Activated CD8-positive, alpha-beta memory T cell treated with anti-CD3 and anti-CD28 coated beads for 36 hours (primary cell): ENCODE measurements around the gene CLSTN1. TPM values are rescaled to one million over a fixed set of nuclear protein-coding genes. Genes with fewer than 3 reads are reported as not detected.
"Not testable (repeated sequence)": the region's sequence is repeated elsewhere in the genome, so short reads cannot be mapped to it uniquely, and the experiment has no call there.

Experiments used
- CTCF ChIA-PET: fragments of 350-600 bp; sonication (Branson Sonifier 250); formaldehyde crosslinking; loops from one replicate; lab custom pipeline; 2021; ENCODE audit warnings: antibody characterized with exemption; lab: Charles Lee
- POLR2A ChIA-PET: fragments of 350-600 bp; sonication (Branson Sonifier 250); formaldehyde crosslinking; loops from one replicate; lab custom pipeline; 2021; ENCODE audit warnings: antibody characterized with exemption; lab: Charles Lee
- total RNA-seq, 2 experiments: library from RNA; stranded (reverse); gene quantifications; one replicate each; pipeline ENCODE4 v1.2.3, GENCODE V29; 2021

Gene CLSTN1
- total RNA-seq, 2 experiments from 2014 or later, result 38.8 to 40.8 TPM

DNA sequence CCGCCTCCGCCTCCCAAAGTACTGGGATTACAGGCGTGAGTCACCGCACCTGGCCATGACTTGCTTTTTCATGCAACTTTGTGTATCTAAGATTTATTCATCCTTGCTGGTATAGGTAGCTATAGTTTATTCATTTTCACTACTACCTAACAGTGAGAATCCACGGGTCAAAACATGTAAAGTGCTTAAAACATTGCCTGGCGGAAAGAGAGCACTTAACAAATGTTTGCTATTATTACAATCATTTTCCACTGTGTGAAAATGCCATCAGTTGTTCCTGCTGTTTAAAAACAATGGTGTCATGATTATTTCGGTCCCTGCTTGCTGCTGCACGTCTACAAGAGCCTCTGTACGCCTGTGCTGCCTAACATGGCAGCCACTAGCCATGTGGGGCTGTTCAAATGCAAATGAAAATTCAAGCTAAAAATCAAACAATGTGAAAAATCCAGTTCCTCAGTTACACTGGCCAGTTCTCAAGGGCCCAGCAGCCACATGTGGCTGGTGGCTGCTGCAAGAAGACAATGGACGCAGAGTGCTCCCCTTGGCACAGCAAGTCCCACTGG, 65.1 kb downstream of the CLSTN1 start:
- ChIA-PET CTCF (no interaction called here), POLR2A (no interaction called here)

GRCh38 chr1:9755441-9755995, 68.2 kb downstream of the CLSTN1 start:
- ChIA-PET POLR2A (no interaction called here), CTCF (interaction anchor here (1.0 kb wide), 1 partner anchor 129 kb away, joined by 3 read pairs; no protein-coding TSS in a partner anchor)

DNA sequence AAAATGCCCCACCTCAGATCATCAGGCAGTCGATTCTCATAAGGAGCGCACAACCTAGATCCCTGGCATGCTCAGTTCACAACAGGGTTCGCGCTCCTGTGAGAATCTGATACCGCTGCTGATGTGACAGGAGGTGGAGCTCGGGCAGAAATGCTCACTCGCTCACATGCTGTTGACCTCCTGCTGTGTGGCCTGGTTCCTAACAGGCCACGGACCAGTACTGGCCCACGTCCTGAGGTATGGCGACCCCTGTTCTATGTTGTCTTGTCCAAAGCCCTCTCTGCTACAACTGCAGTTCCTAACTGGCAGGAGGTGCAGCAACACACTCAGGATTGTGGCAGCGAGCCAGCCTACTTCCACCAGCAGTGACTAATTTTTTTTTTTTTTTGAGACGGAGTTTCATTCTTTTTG, 70.6 kb downstream of the CLSTN1 start:
- CTCF ChIA-PET, result no interaction called here
- POLR2A ChIA-PET, result no interaction called here

DNA sequence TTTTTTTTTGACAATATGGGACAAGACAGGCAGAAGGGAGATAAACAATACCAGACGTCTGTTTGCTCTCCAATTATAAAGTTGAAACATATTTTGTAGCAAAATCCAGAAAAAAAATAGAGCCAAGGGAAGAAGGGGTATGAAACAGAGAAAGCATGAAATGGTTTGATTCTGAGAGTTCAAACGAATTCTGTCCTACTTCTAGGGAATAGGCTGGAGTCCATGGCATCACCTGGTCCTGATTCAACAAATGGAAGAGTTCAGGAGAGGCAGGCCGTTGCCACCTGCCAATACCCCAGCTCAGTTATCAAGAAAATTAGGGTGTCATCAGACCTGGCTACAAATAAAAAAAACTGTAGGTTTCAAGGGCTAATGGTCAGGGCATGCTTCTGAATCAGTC, 71.8 kb downstream of the CLSTN1 start:
- ChIA-PET POLR2A (interaction anchor here (0.6 kb wide), 1 partner anchor 11 kb away, joined by 3 read pairs; no protein-coding TSS in a partner anchor), CTCF (interaction anchor here (0.6 kb wide), 1 partner anchor 1382 kb away, joined by 3 read pairs; no protein-coding TSS in a partner anchor)

GRCh38 chr1:9749361-9749760, 74.4 kb downstream of the CLSTN1 start:
- CTCF ChIA-PET, result no interaction called here

GRCh38 chr1:9748391-9748790, 75.4 kb downstream of the CLSTN1 start:
- POLR2A ChIA-PET, CTCF ChIA-PET: not testable (repeated sequence)

More at GRCh38 chr1:9749361-9749760, 74.4 kb downstream of the CLSTN1 start:
- POLR2A ChIA-PET, result no interaction called here

GRCh38 chr1:9746651-9747050, 77.1 kb downstream of the CLSTN1 start:
- ChIA-PET POLR2A (no interaction called here), CTCF (interaction anchor here (1.3 kb wide), 1 partner anchor 128 kb away, joined by 3 read pairs; no protein-coding TSS in a partner anchor)

- CTCF ChIA-PET, result interaction anchor here (1.3 kb wide), 1 partner anchor 128 kb away, joined by 3 read pairs; no protein-coding TSS in a partner anchor
- POLR2A ChIA-PET, result no interaction called here
Measured at GRCh38 chr1:9746211-9746610, 77.6 kb downstream of the CLSTN1 start.

DNA sequence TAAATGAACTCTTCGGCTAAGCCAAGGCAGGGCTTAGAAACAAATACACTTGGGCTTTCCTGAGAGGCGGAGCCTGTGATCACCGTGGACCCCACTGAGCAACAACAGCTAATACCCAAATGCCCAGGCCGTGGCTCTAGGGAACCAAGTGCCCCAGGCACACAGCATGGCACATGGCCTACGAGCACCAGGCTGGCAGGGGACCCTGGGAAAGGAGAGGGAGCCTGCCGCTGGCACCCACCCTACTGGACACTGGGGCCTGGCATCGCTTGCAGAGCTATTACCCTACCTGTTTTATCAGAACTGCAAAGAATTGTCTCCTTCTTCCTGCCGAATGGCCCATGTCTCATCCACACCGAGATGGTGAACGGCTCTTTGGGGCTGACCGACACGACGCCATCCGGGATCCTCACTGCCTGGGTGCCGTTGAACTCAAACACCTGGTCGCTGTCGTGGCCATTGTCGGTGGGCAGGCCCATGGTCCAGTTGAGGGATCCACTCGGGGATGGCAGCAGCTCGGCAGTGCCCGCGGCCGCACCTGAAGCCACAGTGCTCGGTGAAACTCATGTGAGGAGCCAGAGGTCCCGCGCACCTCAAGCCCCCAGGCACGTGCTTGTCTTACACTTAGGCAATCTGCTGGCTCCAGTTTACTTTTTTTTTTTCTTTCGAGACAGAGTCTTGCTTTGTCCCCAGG, 79.5 kb downstream of the CLSTN1 start:
- CTCF ChIA-PET, result no interaction called here
- POLR2A ChIA-PET, result no interaction called here

- CTCF ChIA-PET, result no interaction called here
- POLR2A ChIA-PET, result no interaction called here
Measured at GRCh38 chr1:9737671-9738070, 86.1 kb downstream of the CLSTN1 start.

- ChIA-PET CTCF (no interaction called here), POLR2A (no interaction called here)
Measured at GRCh38 chr1:9737057-9737456, 86.7 kb downstream of the CLSTN1 start.

GRCh38 chr1:9736241-9736640, 87.5 kb downstream of the CLSTN1 start:
- ChIA-PET POLR2A (no interaction called here), CTCF (interaction anchor here (0.6 kb wide), 1 partner anchor 66 kb away, joined by 3 read pairs; no protein-coding TSS in a partner anchor)

- ChIA-PET CTCF (interaction anchor here (0.6 to 1.9 kb wide), 2 partner anchors 14 to 66 kb away, joined by 3 to 5 read pairs; no protein-coding TSS in a partner anchor), POLR2A (no interaction called here)
Measured at GRCh38 chr1:9735800-9736199, 88.0 kb downstream of the CLSTN1 start.

GRCh38 chr1:9733160-9733789, 90.5 kb downstream of the CLSTN1 start:
- ChIA-PET CTCF (interaction anchor here (1.2 kb wide), 1 partner anchor 9 kb away, joined by 4 read pairs; no protein-coding TSS in a partner anchor), POLR2A (no interaction called here)

GRCh38 chr1:9732123-9732971, 91.4 kb downstream of the CLSTN1 start:
- CTCF ChIA-PET, result interaction anchor here (1.3 to 1.4 kb wide), 2 partner anchors 9 to 13 kb away, joined by 3 to 4 read pairs; no protein-coding TSS in a partner anchor
- POLR2A ChIA-PET, result no interaction called here

- CTCF ChIA-PET, result interaction anchor here (1.3 to 1.4 kb wide), 2 partner anchors 8 to 12 kb away, joined by 3 to 4 read pairs; no protein-coding TSS in a partner anchor
- POLR2A ChIA-PET, result no interaction called here
Measured at GRCh38 chr1:9731561-9731960, 92.2 kb downstream of the CLSTN1 start.

GRCh38 chr1:9731051-9731537, 92.7 kb downstream of the CLSTN1 start:
- ChIA-PET CTCF (interaction anchor here (1.3 to 2.1 kb wide), 3 partner anchors 7 to 12 kb away, joined by 3 to 7 read pairs (median 4); no protein-coding TSS in a partner anchor), POLR2A (interaction anchor here (1.0 kb wide), 1 partner anchor 69 kb away, joined by 3 read pairs; no protein-coding TSS in a partner anchor)
